Uterus (tissue), 4 donors: ENCODE data around the gene MT1M. TPM values are rescaled to one million over a fixed set of nuclear protein-coding genes. Genes with fewer than 3 reads are reported as not detected.

ENCODE experiments used
- DNase-seq, 2 donors: peaks; one replicate each; pipeline ENCODE4 v3.0.0-alpha.2; 2019 to 2020
- H3K27ac ChIP-seq, 2 donors: fragments of 200-600 bp; sonication (generic); 1 replicate in 1 of 2; 2 replicates in 1 of 2; pipeline ENCODE4 v1.5.1; 2016 to 2018
- H3K27me3 ChIP-seq, 2 donors: fragments of 200-600 bp; sonication (generic); one replicate each; pipeline ENCODE4 v1.5.1; 2018 to 2019; ENCODE audit warnings: control low read depth in 1 of 2
- H3K36me3 ChIP-seq, 2 donors: fragments of 200-600 bp; sonication (generic); one replicate each; pipeline ENCODE4 v1.5.1; 2019; ENCODE audit warnings: control low read depth in 1 of 2
- H3K4me1 ChIP-seq, 2 donors: fragments of 200-600 bp; sonication (generic); one replicate each; pipeline ENCODE4 v1.5.1; 2018 to 2019; ENCODE audit warnings: control low read depth in 1 of 2
- H3K4me3 ChIP-seq, 2 donors: fragments of 200-600 bp; sonication (generic); 1 replicate in 1 of 2; 2 replicates in 1 of 2; pipeline ENCODE4 v1.5.1; 2018 to 2019; ENCODE audit warnings: mild to moderate bottlenecking in 1 of 2
- H3K9me3 ChIP-seq, 2 donors: fragments of 200-600 bp; sonication (generic); one replicate each; pipeline ENCODE4 v1.5.1; 2019; ENCODE audit warnings: control low read depth in 1 of 2
- CTCF ChIP-seq, 4 experiments: fragments of 200-600 bp in 2 of 4; fragments of 450-650 bp in 2 of 4; sonication (generic) in 2 of 4; IDR thresholded peaks; one replicate each; pipeline ENCODE4 v1.5.1; 2016 to 2019; ENCODE audit warnings: antibody characterized with exemption in 4 of 4, mild to moderate bottlenecking in 2 of 4, moderate library complexity in 1 of 4
- POLR2A ChIP-seq, 2 donors: fragments of 450-650 bp; IDR thresholded peaks; one replicate each; pipeline ENCODE4 v1.6.1; 2016; ENCODE audit warnings: antibody characterized with exemption in 2 of 2, mild to moderate bottlenecking in 1 of 2, moderate library complexity in 1 of 2
- intact Hi-C: fragments of 100-400 bp; cut with DNase I; formaldehyde crosslinking; loops from one replicate; pipeline ENCODE4 v1.15.1; 2023; ENCODE audit warnings: low total_unique reads
- total RNA-seq, 4 donors: library from RNA; depleted of rRNA in 3 of 4; stranded (reverse); fragments of >200 nt in 3 of 4; gene quantifications; one replicate each; pipeline versions ENCODE4 v1.1.0 to v1.2.4, GENCODE V29; 2014 to 2023
- donor health status: DM: yes; HTN: yes; CAD: no.

MT1M gene
- total RNA-seq, 4 donors from 2014 or later, result 6.2 to 16.6 TPM; not detected in 2

GRCh38 chr16:56600398-56600999 lies 32.0 kb upstream of the MT1M start:
- peak in 1 of 2 donors; percentile 43 for DNase-seq
- H3K36me3 ChIP-seq, result no peaks in the 10 kb centered on the region
- peak; percentile 38 to 56 (median 52) for TF ChIP-seq CTCF (IDR thresholded peaks at IDR 0.05)
- TF ChIP-seq POLR2A (IDR thresholded peaks at IDR 0.05), result no peak
- no peak overlapping the region for H3K4me3 ChIP-seq
- intact Hi-C loops, result no loop called here
- H3K9me3 ChIP-seq, result no peaks in the 10 kb centered on the region
- no peaks in the 10 kb centered on the region for H3K27me3 ChIP-seq
- H3K27ac ChIP-seq, result no peak overlapping the region
- no peaks in the 10 kb centered on the region for H3K4me1 ChIP-seq

GRCh38 chr16:56601325-56601724 lies 31.1 kb upstream of the MT1M start:
- Histone ChIP-seq H3K36me3 (no peaks in the 10 kb centered on the region), H3K27ac (no peak overlapping the region), H3K4me3 (no peak overlapping the region), H3K27me3 (no peaks in the 10 kb centered on the region), H3K9me3 (no peaks in the 10 kb centered on the region), H3K4me1 (peaks cover 0 to 4% of the 10 kb centered on the region in 2 donors)
- TF ChIP-seq POLR2A (IDR thresholded peaks at IDR 0.05) (no peak), CTCF (IDR thresholded peaks at IDR 0.05) (no peak)
- intact Hi-C loops, result no loop called here
- DNase-seq, result no peak

GRCh38 chr16:56603589-56603988 lies 28.9 kb upstream of the MT1M start:
- no peak overlapping the region for H3K4me3 ChIP-seq
- TF ChIP-seq CTCF (IDR thresholded peaks at IDR 0.05), result peak; percentile 8 to 42 (median 22)
- no peak for TF ChIP-seq POLR2A (IDR thresholded peaks at IDR 0.05)
- H3K27me3 ChIP-seq, result no peaks in the 10 kb centered on the region
- DNase-seq, result no peak
- H3K27ac ChIP-seq, result no peak overlapping the region
- H3K36me3 ChIP-seq, result no peaks in the 10 kb centered on the region
- no peaks in the 10 kb centered on the region for H3K9me3 ChIP-seq
- peaks cover 7% of the 10 kb centered on the region in 2 donors for H3K4me1 ChIP-seq
- intact Hi-C loops, result no loop called here

- no peak overlapping the region for H3K4me3 ChIP-seq
- TF ChIP-seq CTCF (IDR thresholded peaks at IDR 0.05) (no peak), POLR2A (IDR thresholded peaks at IDR 0.05) (no peak)
- H3K36me3 ChIP-seq, result no peaks in the 10 kb centered on the region
- DNase-seq, result no peak
- H3K9me3 ChIP-seq, result no peaks in the 10 kb centered on the region
- H3K4me1 ChIP-seq, result peaks cover 7% of the 10 kb centered on the region in 2 donors
- intact Hi-C loops, result no loop called here
- peak overlapping the region in 1 of 2 donors; percentile 97 for H3K27ac ChIP-seq
- no peaks in the 10 kb centered on the region for H3K27me3 ChIP-seq
Measured at GRCh38 chr16:56604966-56605365, 27.5 kb upstream of the MT1M start.

GRCh38 chr16:56605475-56605874 lies 27.0 kb upstream of the MT1M start:
- no peak overlapping the region for H3K4me3 ChIP-seq
- H3K4me1 ChIP-seq, result peaks cover 7 to 13% of the 10 kb centered on the region in 2 donors
- no peaks in the 10 kb centered on the region for H3K27me3 ChIP-seq
- peak overlapping the region; percentile 95 to 97 for H3K27ac ChIP-seq
- no peak for TF ChIP-seq POLR2A (IDR thresholded peaks at IDR 0.05)
- no peak for DNase-seq
- intact Hi-C loops, result no loop called here
- no peaks in the 10 kb centered on the region for H3K9me3 ChIP-seq
- no peaks in the 10 kb centered on the region for H3K36me3 ChIP-seq
